ENCODE measurements around the gene SAMD11.

The SAMD11 gene

GRCh38 chr1:978069-978834 is 54.5 kb downstream of the SAMD11 start:
- TF ChIP-seq CTCF (IDR thresholded peaks at IDR 0.05; ENCODE audit: low read depth, low read length, missing control alignments): no peak
- DNase-seq (ENCODE audit: extremely low read depth, low read depth): no peak
- H3K4me3 ChIP-seq (replicated peaks; ENCODE audit: low read depth, low read length): no peak overlapping the region

- DNase-seq (ENCODE audit: extremely low read depth, low read depth): no peak
- no peak for TF ChIP-seq CTCF (IDR thresholded peaks at IDR 0.05; ENCODE audit: low read depth, low read length, missing control alignments)
- no peak overlapping the region for H3K4me3 ChIP-seq (replicated peaks; ENCODE audit: low read depth, low read length)
Measured at GRCh38 chr1:978835-979743, 55.4 kb downstream of the SAMD11 start.

GRCh38 chr1:979744-980072 is 56.0 kb downstream of the SAMD11 start:
- TF ChIP-seq CTCF (IDR thresholded peaks at IDR 0.05; ENCODE audit: low read depth, low read length, missing control alignments): no peak
- no peak for DNase-seq (ENCODE audit: extremely low read depth, low read depth)
- H3K4me3 ChIP-seq (replicated peaks; ENCODE audit: low read depth, low read length): no peak overlapping the region

GRCh38 chr1:980137-980571 is 56.4 kb downstream of the SAMD11 start:
- no peak for TF ChIP-seq CTCF (IDR thresholded peaks at IDR 0.05; ENCODE audit: low read depth, low read length, missing control alignments)
- H3K4me3 ChIP-seq (replicated peaks; ENCODE audit: low read depth, low read length): no peak overlapping the region
- DNase-seq (ENCODE audit: extremely low read depth, low read depth): no peak

- no peak for DNase-seq (ENCODE audit: extremely low read depth, low read depth)
- TF ChIP-seq CTCF (IDR thresholded peaks at IDR 0.05; ENCODE audit: low read depth, low read length, missing control alignments): no peak
- no peak overlapping the region for H3K4me3 ChIP-seq (replicated peaks; ENCODE audit: low read depth, low read length)
Measured at GRCh38 chr1:980602-981395, 57.1 kb downstream of the SAMD11 start.

GRCh38 chr1:981491-981954 is 57.8 kb downstream of the SAMD11 start:
- TF ChIP-seq CTCF (IDR thresholded peaks at IDR 0.05; ENCODE audit: low read depth, low read length, missing control alignments): no peak
- DNase-seq (ENCODE audit: extremely low read depth, low read depth): no peak
- no peak overlapping the region for H3K4me3 ChIP-seq (replicated peaks; ENCODE audit: low read depth, low read length)

Measured in HFF-Myc (cell line).